Measurements from ENCODE around the gene CSNK2B. TPM values are rescaled to one million over a fixed set of nuclear protein-coding genes. Genes with fewer than 3 reads are reported as not detected.
A peak's percentile ranks its signal among the peaks of the same experiment; 100 is the strongest.

Gene CSNK2B
- total RNA-seq, 1 donor from 2014 or later: 126 TPM

- no peaks in the 10 kb centered on the region for H3K27me3 Mint-ChIP-seq (ENCODE audit: insufficient read depth, low read depth)
- no peak for DNase-seq (ENCODE audit: low spot score)
- no peaks in the 10 kb centered on the region for H3K4me1 Mint-ChIP-seq
- Histone ChIP-seq H3K4me3 (no peak overlapping the region), H2AFZ (replicated peaks) (no peak overlapping the region), H3K4me2 (no peak overlapping the region), H3K27me3 (no peaks in the 10 kb centered on the region), H3K9ac (no peak overlapping the region), H4K20me1 (ENCODE audit: low read depth) (peaks cover 3% of the 10 kb centered on the region), H3K79me2 (ENCODE audit: low read depth) (no peaks in the 10 kb centered on the region), H3F3A (ENCODE audit: low read depth) (no peaks in the 10 kb centered on the region), H3K9me3 (ENCODE audit: low read depth) (no peaks in the 10 kb centered on the region), H3K4me1 (no peaks in the 10 kb centered on the region), H3K36me3 (no peaks in the 10 kb centered on the region), H3K27ac (no peak overlapping the region)
- H3K4me3 Mint-ChIP-seq: no peak overlapping the region
- H3K36me3 Mint-ChIP-seq: peaks cover 32% of the 10 kb centered on the region
- H3K9me3 Mint-ChIP-seq: no peaks in the 10 kb centered on the region
- no peak overlapping the region for H3K27ac Mint-ChIP-seq
- TF ChIP-seq CTCF (IDR thresholded peaks at IDR 0.05) (no peak), EZH2phosphoT487 (IDR thresholded peaks at IDR 0.05) (no peak), EZH2 (IDR thresholded peaks at IDR 0.05) (no peak)
These were observed 27.7 kb downstream of the CSNK2B start for GRCh38 chr6:31693535-31693934.

- no peak overlapping the region for H3K9ac ChIP-seq
- no peaks in the 10 kb centered on the region for H4K20me1 ChIP-seq (ENCODE audit: low read depth)
- H2AFZ ChIP-seq (replicated peaks): no peak overlapping the region
- Mint-ChIP-seq H3K27ac (no peak overlapping the region), H3K27me3 (ENCODE audit: insufficient read depth, low read depth) (no peaks in the 10 kb centered on the region), H3K36me3 (peaks cover 18% of the 10 kb centered on the region), H3K4me3 (no peak overlapping the region), H3K9me3 (no peaks in the 10 kb centered on the region), H3K4me1 (peaks cover 16% of the 10 kb centered on the region)
- H3K4me1 ChIP-seq: no peaks in the 10 kb centered on the region
- H3K79me2 ChIP-seq (ENCODE audit: low read depth): peaks cover 31% of the 10 kb centered on the region
- no peaks in the 10 kb centered on the region for H3K36me3 ChIP-seq
- no peak for TF ChIP-seq CTCF (IDR thresholded peaks at IDR 0.05)
- TF ChIP-seq EZH2 (IDR thresholded peaks at IDR 0.05): no peak
- no peak for TF ChIP-seq EZH2phosphoT487 (IDR thresholded peaks at IDR 0.05)
- no peaks in the 10 kb centered on the region for H3K9me3 ChIP-seq (ENCODE audit: low read depth)
- no peak overlapping the region for H3K27ac ChIP-seq
- H3K4me2 ChIP-seq: no peak overlapping the region
- DNase-seq (ENCODE audit: low spot score): no peak
- H3K4me3 ChIP-seq: no peak overlapping the region
- no peaks in the 10 kb centered on the region for H3K27me3 ChIP-seq
- H3F3A ChIP-seq (ENCODE audit: low read depth): no peaks in the 10 kb centered on the region
These were observed 31.7 kb downstream of the CSNK2B start for GRCh38 chr6:31697555-31697954.

GRCh38 chr6:31700740-31701401, 35.0 kb downstream of the CSNK2B start:
- Mint-ChIP-seq H3K4me1 (peaks cover 19% of the 10 kb centered on the region), H3K27ac (peak overlapping the region; percentile 11)

More at GRCh38 chr6:31700740-31701401, 35.0 kb downstream of the CSNK2B start:
- H3K27me3 Mint-ChIP-seq (ENCODE audit: insufficient read depth, low read depth): peaks cover 2% of the 10 kb centered on the region
- H3K36me3 Mint-ChIP-seq: peaks cover 11% of the 10 kb centered on the region
- H3K9me3 Mint-ChIP-seq: no peaks in the 10 kb centered on the region
- Histone ChIP-seq H3K36me3 (no peaks in the 10 kb centered on the region), H2AFZ (replicated peaks) (no peak overlapping the region), H3K9me3 (ENCODE audit: low read depth) (no peaks in the 10 kb centered on the region), H3K9ac (no peak overlapping the region), H4K20me1 (ENCODE audit: low read depth) (no peaks in the 10 kb centered on the region), H3K27me3 (no peaks in the 10 kb centered on the region), H3K4me1 (no peaks in the 10 kb centered on the region), H3K79me2 (ENCODE audit: low read depth) (peaks cover 32% of the 10 kb centered on the region), H3K4me3 (no peak overlapping the region), H3K27ac (no peak overlapping the region), H3F3A (ENCODE audit: low read depth) (no peaks in the 10 kb centered on the region), H3K4me2 (no peak overlapping the region)
- no peak for DNase-seq (ENCODE audit: low spot score)
- TF ChIP-seq EZH2phosphoT487 (IDR thresholded peaks at IDR 0.05) (no peak), EZH2 (IDR thresholded peaks at IDR 0.05) (no peak)
- peak overlapping the region; percentile 99 for H3K4me3 Mint-ChIP-seq
